ENCODE results near the gene OR52M1.

The OR52M1 gene

GRCh38 chr11:4544891-4545290 is at the start of gene OR52M1:
TSS of gene OR52M1 (plus strand) at chr11:4545191. CDS start at chr11:4545191, 0 bp downstream.
- Histone ChIP-seq H3K4me1 (no peaks in the 10 kb centered on the region), H3K27ac (no peak within 1 kb of the TSS), H3K27me3 (no peaks in the 10 kb centered on the region), H3K9ac (no peak within 1 kb of the TSS), H3K36me3 (no peaks in the 10 kb centered on the region), H3K9me3 (no peaks in the 10 kb centered on the region), H3K4me2 (no peak within 1 kb of the TSS), H4K20me1 (no peaks in the 10 kb centered on the region), H3K4me3 (no peak within 1 kb of the TSS)
- TF ChIP-seq Cebpa-rat (IDR thresholded peaks at IDR 0.05), result no peak

GRCh38 chr11:4495487-4495886 is 49.5 kb upstream of the OR52M1 start:
- Histone ChIP-seq H4K20me1 (no peaks in the 10 kb centered on the region), H3K36me3 (no peaks in the 10 kb centered on the region), H3K9me3 (0 out of 2 replicates have a peak, but pooled peaks cover 3% of the 10 kb centered on the region), H3K9ac (no peak overlapping the region), H3K27me3 (no peaks in the 10 kb centered on the region), H3K4me2 (no peak overlapping the region), H3K4me3 (no peak overlapping the region), H3K4me1 (no peaks in the 10 kb centered on the region), H3K27ac (no peak overlapping the region)
- no peak for TF ChIP-seq Cebpa-rat (IDR thresholded peaks at IDR 0.05)

GRCh38 chr11:4495986-4496385 is 49.0 kb upstream of the OR52M1 start:
- Histone ChIP-seq H3K4me1 (no peaks in the 10 kb centered on the region), H3K36me3 (no peaks in the 10 kb centered on the region), H3K9ac (no peak overlapping the region), H4K20me1 (no peaks in the 10 kb centered on the region), H3K27me3 (no peaks in the 10 kb centered on the region), H3K9me3 (0 out of 2 replicates have a peak, but pooled peaks cover 3% of the 10 kb centered on the region), H3K27ac (no peak overlapping the region), H3K4me2 (no peak overlapping the region), H3K4me3 (no peak overlapping the region)
- TF ChIP-seq Cebpa-rat (IDR thresholded peaks at IDR 0.05), result no peak

- H3K4me1 ChIP-seq, result no peaks in the 10 kb centered on the region
- H3K4me2 ChIP-seq, result no peak overlapping the region
- H3K27me3 ChIP-seq, result no peaks in the 10 kb centered on the region
- no peak for TF ChIP-seq Cebpa-rat (IDR thresholded peaks at IDR 0.05)
- H3K4me3 ChIP-seq, result no peak overlapping the region
- 0 out of 2 replicates have a peak, but pooled peaks cover 3% of the 10 kb centered on the region for H3K9me3 ChIP-seq
- no peaks in the 10 kb centered on the region for H4K20me1 ChIP-seq
- H3K36me3 ChIP-seq, result no peaks in the 10 kb centered on the region
- no peak overlapping the region for H3K27ac ChIP-seq
- no peak overlapping the region for H3K9ac ChIP-seq
These were observed 48.3 kb upstream of the OR52M1 start for GRCh38 chr11:4496557-4497248.

- Histone ChIP-seq H4K20me1 (no peaks in the 10 kb centered on the region), H3K9ac (no peak overlapping the region), H3K27ac (no peak overlapping the region), H3K27me3 (no peaks in the 10 kb centered on the region), H3K4me2 (no peak overlapping the region), H3K4me3 (no peak overlapping the region), H3K4me1 (peaks cover 14% of the 10 kb centered on the region), H3K9me3 (peaks cover 12% of the 10 kb centered on the region; the same call in 1 of the 2 replicates), H3K36me3 (no peaks in the 10 kb centered on the region)
- TF ChIP-seq Cebpa-rat (IDR thresholded peaks at IDR 0.05), result no peak
These were observed 36.1 kb upstream of the OR52M1 start for GRCh38 chr11:4508886-4509285.

- peaks cover 14% of the 10 kb centered on the region for H3K4me1 ChIP-seq
- no peak overlapping the region for H3K27ac ChIP-seq
- H3K9ac ChIP-seq, result no peak overlapping the region
- peaks cover 12% of the 10 kb centered on the region; the same call in 1 of the 2 replicates for H3K9me3 ChIP-seq
- no peaks in the 10 kb centered on the region for H4K20me1 ChIP-seq
- H3K27me3 ChIP-seq, result no peaks in the 10 kb centered on the region
- no peak overlapping the region for H3K4me2 ChIP-seq
- TF ChIP-seq Cebpa-rat (IDR thresholded peaks at IDR 0.05), result no peak
- no peak overlapping the region for H3K4me3 ChIP-seq
- H3K36me3 ChIP-seq, result no peaks in the 10 kb centered on the region
These were observed 33.4 kb upstream of the OR52M1 start for GRCh38 chr11:4511282-4512245.

GRCh38 chr11:4514196-4514595 is 30.8 kb upstream of the OR52M1 start:
- no peak overlapping the region for H3K27ac ChIP-seq
- TF ChIP-seq Cebpa-rat (IDR thresholded peaks at IDR 0.05), result no peak
- no peaks in the 10 kb centered on the region for H4K20me1 ChIP-seq

GRCh38 chr11:4522339-4522738 is 22.7 kb upstream of the OR52M1 start:
- Histone ChIP-seq H3K27ac (no peak overlapping the region), H3K4me3 (no peak overlapping the region)
- TF ChIP-seq Cebpa-rat (IDR thresholded peaks at IDR 0.05), result no peak

More at GRCh38 chr11:4514196-4514595, 30.8 kb upstream of the OR52M1 start:
- H3K36me3 ChIP-seq, result no peaks in the 10 kb centered on the region
- no peak overlapping the region for H3K9ac ChIP-seq
- no peaks in the 10 kb centered on the region for H3K27me3 ChIP-seq
- no peak overlapping the region for H3K4me2 ChIP-seq
- no peaks in the 10 kb centered on the region for H3K9me3 ChIP-seq
- H3K4me3 ChIP-seq, result no peak overlapping the region
- H3K4me1 ChIP-seq, result peaks cover 14% of the 10 kb centered on the region

GRCh38 chr11:4522752-4523151 is 22.2 kb upstream of the OR52M1 start:
- H3K27ac ChIP-seq, result no peak overlapping the region
- H3K4me3 ChIP-seq, result no peak overlapping the region
- H3K4me1 ChIP-seq, result no peaks in the 10 kb centered on the region
- H3K36me3 ChIP-seq, result no peaks in the 10 kb centered on the region
- H3K9me3 ChIP-seq, result no peaks in the 10 kb centered on the region
- no peaks in the 10 kb centered on the region for H3K27me3 ChIP-seq
- no peak overlapping the region for H3K9ac ChIP-seq
- no peak for TF ChIP-seq Cebpa-rat (IDR thresholded peaks at IDR 0.05)
- H3K4me2 ChIP-seq, result no peak overlapping the region
- no peaks in the 10 kb centered on the region for H4K20me1 ChIP-seq

More at GRCh38 chr11:4522339-4522738, 22.7 kb upstream of the OR52M1 start:
- no peaks in the 10 kb centered on the region for H3K9me3 ChIP-seq
- no peak overlapping the region for H3K9ac ChIP-seq
- no peaks in the 10 kb centered on the region for H4K20me1 ChIP-seq
- no peaks in the 10 kb centered on the region for H3K27me3 ChIP-seq
- no peaks in the 10 kb centered on the region for H3K36me3 ChIP-seq
- H3K4me2 ChIP-seq, result no peak overlapping the region
- H3K4me1 ChIP-seq, result no peaks in the 10 kb centered on the region

- H3K27ac ChIP-seq, result no peak overlapping the region
- H3K36me3 ChIP-seq, result no peaks in the 10 kb centered on the region
- no peaks in the 10 kb centered on the region for H3K4me1 ChIP-seq
- H3K9me3 ChIP-seq, result no peaks in the 10 kb centered on the region
- H3K4me2 ChIP-seq, result no peak overlapping the region
- H3K27me3 ChIP-seq, result no peaks in the 10 kb centered on the region
- H3K4me3 ChIP-seq, result no peak overlapping the region
- no peak for TF ChIP-seq Cebpa-rat (IDR thresholded peaks at IDR 0.05)
- H4K20me1 ChIP-seq, result no peaks in the 10 kb centered on the region
- H3K9ac ChIP-seq, result no peak overlapping the region
These were observed 21.3 kb upstream of the OR52M1 start for GRCh38 chr11:4523666-4524065.

All from BLaER1 (cell line).